DMS53 treated with DMSO at 0.1 percent for 48 hours (cell line): ENCODE data around the gene GTPBP2.
"Not testable (repeated sequence)": the region's sequence is repeated elsewhere in the genome, so short reads cannot be mapped to it uniquely, and the experiment has no call there.

Experiments
- DNase-seq: peaks from one replicate; lab custom pipeline; 2025; ENCODE audit not compliant: unreplicated experiment; lab: John Stamatoyannopoulos, UW

The GTPBP2 gene

GRCh38 chr6:43629104-43629504, at the start of gene GTPBP2:
GTPBP2 (minus strand) TSS chr6:43629264; CDS start chr6:43629162, 102 bp downstream.
- DNase-seq = peak; percentile 98

GRCh38 chr6:43678341-43678740, 49.3 kb upstream of the GTPBP2 start:
- no peak for DNase-seq

GRCh38 chr6:43677759-43678158, 48.7 kb upstream of the GTPBP2 start:
- DNase-seq = no peak

GRCh38 chr6:43676962-43677606, 48.0 kb upstream of the GTPBP2 start:
- no peak for DNase-seq

- DNase-seq = no peak
These were observed 45.9 kb upstream of the GTPBP2 start for GRCh38 chr6:43674921-43675320.

GRCh38 chr6:43674291-43674690, 45.2 kb upstream of the GTPBP2 start:
- DNase-seq = no peak

- DNase-seq = no peak
These were observed 44.5 kb upstream of the GTPBP2 start for GRCh38 chr6:43673444-43674084.

GRCh38 chr6:43671801-43672690, 43.0 kb upstream of the GTPBP2 start:
- DNase-seq = no peak

GRCh38 chr6:43671011-43671800, 42.1 kb upstream of the GTPBP2 start:
- no peak for DNase-seq

- no peak for DNase-seq
These were observed 41.5 kb upstream of the GTPBP2 start for GRCh38 chr6:43670623-43670986.

- DNase-seq = no peak
These were observed 41.0 kb upstream of the GTPBP2 start for GRCh38 chr6:43669922-43670622.

- DNase-seq = no peak
These were observed 40.2 kb upstream of the GTPBP2 start for GRCh38 chr6:43669050-43669921.

GRCh38 chr6:43668151-43669028, 39.3 kb upstream of the GTPBP2 start:
- DNase-seq = peak; percentile 72

- peak; percentile 61 for DNase-seq
These were observed 38.4 kb upstream of the GTPBP2 start for GRCh38 chr6:43667245-43668150.

- no peak for DNase-seq
These were observed 37.3 kb upstream of the GTPBP2 start for GRCh38 chr6:43666196-43666920.

GRCh38 chr6:43665376-43665775, 36.3 kb upstream of the GTPBP2 start:
- no peak for DNase-seq

GRCh38 chr6:43662948-43663347, 33.9 kb upstream of the GTPBP2 start:
- not testable (repeated sequence) for DNase-seq
